H1 (cell line): Measurements from ENCODE around the gene KDF1. TPM values are rescaled to one million over a fixed set of nuclear protein-coding genes. Genes with fewer than 3 reads are reported as not detected.

Experiments used
- CTCF ChIA-PET: fragments of 300-600 bp; sonication (Branson Sonifier 250); formaldehyde crosslinking; loops from one replicate; lab custom pipeline; 2021; ENCODE audit not compliant: partially characterized antibody; lab: Charles Lee
- POLR2A ChIA-PET: fragments of 300-600 bp; sonication (Branson Sonifier 250); formaldehyde crosslinking; loops from one replicate; lab custom pipeline; 2021; ENCODE audit warnings: inconsistent platforms; ENCODE audit not compliant: partially characterized antibody; lab: Charles Lee
- DNase-seq, 2 experiments: peaks; one replicate each; pipeline versions ENCODE4 v3.0.0 to v3.0.0-alpha.2; 2010 to 2022; ENCODE audit warnings: low spot score in 2 of 2, low read depth in 1 of 2, mixed read lengths in 1 of 2
- FAIRE-seq: peaks from 2 replicates; lab custom pipeline; 2011; peaks lifted over from hg19 to GRCh38; lab: Jason Lieb, UNC
- H2AFZ ChIP-seq: 2 replicates; pipeline ENCODE4 v1.8.1; 2012; ENCODE audit warnings: low read length, inconsistent platforms
- H2AK5ac ChIP-seq: 2 replicates; pipeline ENCODE4 v1.6.1; 2013; ENCODE audit warnings: low read depth, low read length
- H2BK120ac ChIP-seq: replicated peaks from 2 replicates; pipeline ENCODE3; 2013; ENCODE audit warnings: low read depth, low read length, inconsistent platforms
- H2BK12ac ChIP-seq: 2 replicates; pipeline ENCODE4 v1.6.1; 2013; ENCODE audit warnings: low read depth, low read length
- H2BK15ac ChIP-seq: 2 replicates; pipeline ENCODE4 v1.6.1; 2013; ENCODE audit warnings: low read length
- H2BK20ac ChIP-seq: 2 replicates; pipeline ENCODE4 v1.6.1; 2013; ENCODE audit warnings: low read length
- H2BK5ac ChIP-seq: 2 replicates; pipeline ENCODE4 v1.6.1; 2013; ENCODE audit warnings: low read depth, low read length
- H3K14ac ChIP-seq: 2 replicates; pipeline ENCODE4 v1.6.1; 2013; ENCODE audit warnings: inconsistent platforms; ENCODE audit not compliant: insufficient read length
- H3K18ac ChIP-seq: 2 replicates; pipeline ENCODE4 v1.6.1; 2013; ENCODE audit warnings: low read length; ENCODE audit errors: extremely low read depth
- H3K23ac ChIP-seq: 2 replicates; pipeline ENCODE4 v1.6.1; 2013; ENCODE audit warnings: inconsistent platforms; ENCODE audit not compliant: insufficient read length
- H3K23me2 ChIP-seq: 2 replicates; pipeline ENCODE4 v1.6.1; 2013; ENCODE audit warnings: low read depth, low read length
- H3K27ac ChIP-seq: 2 replicates; pipeline ENCODE4 v1.6.1; 2011; ENCODE audit warnings: low read depth, low read length, inconsistent platforms
- H3K27me3 ChIP-seq, 4 experiments: replicated peaks in 1 of 4; 1 replicate in 1 of 4; 2 replicates in 3 of 4; pipeline versions ENCODE4 v1.6.1 to v1.8.1; 2011 to 2013; ENCODE audit warnings: low read length in 3 of 4, mild to moderate bottlenecking in 3 of 4, inconsistent platforms in 2 of 4, mixed read lengths in 2 of 4, moderate library complexity in 1 of 4; ENCODE audit not compliant: control insufficient read depth in 3 of 4, insufficient read depth in 3 of 4; ENCODE audit errors: extremely low read depth in 1 of 4
- H3K36me3 ChIP-seq, 4 experiments: 2 replicates each; pipeline versions ENCODE4 v1.6.1 to v1.8.1; 2011 to 2013; ENCODE audit warnings: mild to moderate bottlenecking in 4 of 4, low read length in 3 of 4, moderate library complexity in 2 of 4, control low read depth in 1 of 4, inconsistent platforms in 1 of 4; ENCODE audit not compliant: insufficient read depth in 4 of 4, control insufficient read depth in 2 of 4
- H3K4ac ChIP-seq: replicated peaks from 2 replicates; pipeline ENCODE3; 2013; ENCODE audit warnings: low read length, low read depth, mixed read lengths, inconsistent platforms; ENCODE audit not compliant: insufficient read length
- H3K4me1 ChIP-seq, 4 experiments: replicated peaks in 1 of 4; 1 replicate in 1 of 4; 2 replicates in 3 of 4; pipeline versions ENCODE4 v1.6.1 to v1.8.1; 2011 to 2013; ENCODE audit warnings: low read length in 3 of 4, inconsistent platforms in 2 of 4, mixed read lengths in 1 of 4; ENCODE audit not compliant: insufficient read depth in 4 of 4, control insufficient read depth in 3 of 4
- H3K4me2 ChIP-seq, 2 experiments: 2 replicates each; pipeline versions ENCODE4 v1.6.1 to v1.8.1; 2011 to 2013; ENCODE audit warnings: low read depth in 2 of 2, low read length in 2 of 2, control low read depth in 1 of 2, inconsistent platforms in 1 of 2, mild to moderate bottlenecking in 1 of 2; ENCODE audit not compliant: insufficient read depth in 1 of 2
- H3K4me3 ChIP-seq, 4 experiments: fragments of 200-600, 300-600 bp in 1 of 4; sonication (generic), shearing (Covaris generic), sonication (Bioruptor Twin) in 1 of 4; 2 replicates each; pipeline versions ENCODE4 v1.5.1 to v1.8.1; 2011 to 2016; ENCODE audit warnings: low read length in 4 of 4, low read depth in 3 of 4, control low read depth in 2 of 4, inconsistent platforms in 2 of 4, mild to moderate bottlenecking in 2 of 4, mixed read lengths in 1 of 4, moderate library complexity in 1 of 4; ENCODE audit not compliant: insufficient read depth in 2 of 4; ENCODE audit errors: extremely low read depth in 1 of 4
- H3K56ac ChIP-seq: replicated peaks from 2 replicates; pipeline ENCODE3; 2013; ENCODE audit warnings: low read depth, mild to moderate bottlenecking, mixed read lengths, low read length, inconsistent platforms; ENCODE audit not compliant: insufficient read length
- H3K79me1 ChIP-seq: 2 replicates; pipeline ENCODE4 v1.6.1; 2013; ENCODE audit warnings: low read depth, low read length, control low read depth
- H3K79me2 ChIP-seq, 2 experiments: 2 replicates each; pipeline versions ENCODE4 v1.6.1 to v1.8.1; 2012 to 2013; ENCODE audit warnings: low read length in 2 of 2, mild to moderate bottlenecking in 2 of 2, inconsistent platforms in 1 of 2; ENCODE audit not compliant: insufficient read depth in 2 of 2, control insufficient read depth in 1 of 2
- H3K9ac ChIP-seq, 4 experiments: replicated peaks in 1 of 4; 1 replicate in 1 of 4; 2 replicates in 3 of 4; pipeline versions ENCODE4 v1.6.1 to v1.8.1; 2011 to 2013; ENCODE audit warnings: low read depth in 3 of 4, low read length in 3 of 4, control low read depth in 2 of 4, mild to moderate bottlenecking in 2 of 4, moderate library complexity in 2 of 4, inconsistent platforms in 1 of 4; ENCODE audit errors: extremely low read depth in 1 of 4
- H3K9me3 ChIP-seq, 2 experiments: 2 replicates each; pipeline versions ENCODE4 v1.6.1 to v1.8.1; 2012 to 2013; ENCODE audit warnings: mild to moderate bottlenecking in 2 of 2, moderate library complexity in 2 of 2, control low read depth in 1 of 2, inconsistent platforms in 1 of 2, low read depth in 1 of 2, low read length in 1 of 2, mixed read lengths in 1 of 2; ENCODE audit not compliant: insufficient read depth in 2 of 2
- H4K20me1 ChIP-seq, 2 experiments: replicated peaks in 1 of 2; 2 replicates each; pipeline versions ENCODE3 to v1.8.1; 2011 to 2013; ENCODE audit warnings: inconsistent platforms in 2 of 2, low read length in 2 of 2, mild to moderate bottlenecking in 1 of 2; ENCODE audit not compliant: insufficient read depth in 2 of 2, control insufficient read depth in 1 of 2
- H4K5ac ChIP-seq: 2 replicates; pipeline ENCODE4 v1.6.1; 2013; ENCODE audit warnings: low read length, low read depth, mixed read lengths, inconsistent platforms; ENCODE audit not compliant: insufficient read length
- H4K8ac ChIP-seq: 2 replicates; pipeline ENCODE4 v1.8.0; 2013; ENCODE audit warnings: mild to moderate bottlenecking, moderate library complexity, low read length, inconsistent platforms; ENCODE audit not compliant: insufficient read depth; ENCODE audit errors: extremely low read depth
- H4K91ac ChIP-seq: replicated peaks from 2 replicates; pipeline ENCODE3; 2013; ENCODE audit warnings: low read length, mixed read lengths, inconsistent platforms; ENCODE audit not compliant: insufficient read length
- CBX8 ChIP-seq: fragments of 300-800, 300-1000 bp; sonication (generic); IDR thresholded peaks from 2 replicates; pipeline ENCODE4 v1.7.1; 2016; ENCODE audit warnings: low read depth, low read length, borderline replicate concordance
- GTF2F1 ChIP-seq: IDR thresholded peaks from 2 replicates; pipeline ENCODE4 v1.6.1; 2012; ENCODE audit warnings: low read depth, low read length, improper control_type of control experiment, borderline replicate concordance
- JUND ChIP-seq: IDR thresholded peaks from 2 replicates; pipeline ENCODE4 v1.6.1; 2011; ENCODE audit warnings: mild to moderate bottlenecking, improper control_type of control experiment, low read length
- NANOG ChIP-seq: IDR thresholded peaks from 2 replicates; pipeline ENCODE4 v1.6.1; 2011; ENCODE audit warnings: low read length, low read depth, mild to moderate bottlenecking, inconsistent platforms; ENCODE audit not compliant: insufficient read depth, poor library complexity, severe bottlenecking
- RXRA ChIP-seq: IDR thresholded peaks from 2 replicates; pipeline ENCODE4 v1.6.1; 2011; ENCODE audit warnings: low read depth, mild to moderate bottlenecking, low read length, moderate library complexity; ENCODE audit not compliant: insufficient read depth
- SIN3A ChIP-seq, 2 experiments: IDR thresholded peaks in 1 of 2; conservative IDR thresholded peaks in 1 of 2; 2 replicates each; pipeline ENCODE4 v1.6.1; 2011 to 2012; ENCODE audit warnings: low read length in 2 of 2, improper control_type of control experiment in 1 of 2, low read depth in 1 of 2, mild to moderate bottlenecking in 1 of 2
- SIRT6 ChIP-seq: IDR thresholded peaks from one replicate; pipeline ENCODE4 v1.7.1; 2012; ENCODE audit warnings: low read length, inconsistent platforms
- SP4 ChIP-seq: IDR thresholded peaks from 2 replicates; pipeline ENCODE4 v1.6.1; 2012; ENCODE audit warnings: low read length, inconsistent platforms
- SUZ12 ChIP-seq: fragments of 200-600 bp; sonication (generic); IDR thresholded peaks from 2 replicates; pipeline ENCODE4 v1.6.1; 2012; ENCODE audit warnings: mild to moderate bottlenecking, inconsistent platforms, low read length, moderate library complexity, mixed read lengths
- TAF7 ChIP-seq: optimal IDR thresholded peaks from 2 replicates; pipeline ENCODE3; 2011; ENCODE audit warnings: low read depth, mild to moderate bottlenecking, inconsistent platforms, low read length, moderate library complexity, borderline replicate concordance
- WGBS, 2 experiments: shearing (Covaris generic) in 1 of 2; methylation state at CpG; one replicate each; pipeline versions ENCODE4 v1.1.6 to v1.1.7; 2013 to 2015; ENCODE audit warnings: low lambda C conversion rate in 2 of 2, mixed read lengths in 2 of 2, inconsistent platforms in 1 of 2, low coverage in 1 of 2, missing lambda C conversion rate in 1 of 2; ENCODE audit not compliant: insufficient replicate concordance in 2 of 2, insufficient coverage in 1 of 2, insufficient read length in 1 of 2; ENCODE audit errors: extremely low coverage in 1 of 2, missing lambda C conversion rate in 1 of 2; 5-methylcytosine and 5-hydroxymethylcytosine counted together
- polyA plus RNA-seq, 7 experiments: library from polyadenylated mRNA; depleted of rRNA in 3 of 7; stranded (reverse) in 5 of 7; unstranded in 2 of 7; fragments of >200 nt in 5 of 7; fragments of 200-250 nt in 2 of 7; gene quantifications; 1 replicate in 5 of 7; 2 replicates in 1 of 7; 4 replicates in 1 of 7; pipeline versions ENCODE4 v1.2.1 to v1.2.3, GENCODE V29; 2011 to 2013; ENCODE audit warnings: missing spikeins in 2 of 7, mixed read lengths in 2 of 7
- total RNA-seq: library from RNA; stranded (reverse); fragmentation: NEBNext Ultra II Directional; extraction: Animal tissue kit (Norgen Biotek cat#: 25700); gene quantifications from 2 replicates; pipeline ENCODE4 v1.2.1, GENCODE V29; 2021

The KDF1 gene
- total and polyA plus RNA-seq, 2 of the 8 experiments (the other 6 are each of a cell fraction or from before 2014, with no cell fraction given) = 16.9 to 37.5 TPM

DNA sequence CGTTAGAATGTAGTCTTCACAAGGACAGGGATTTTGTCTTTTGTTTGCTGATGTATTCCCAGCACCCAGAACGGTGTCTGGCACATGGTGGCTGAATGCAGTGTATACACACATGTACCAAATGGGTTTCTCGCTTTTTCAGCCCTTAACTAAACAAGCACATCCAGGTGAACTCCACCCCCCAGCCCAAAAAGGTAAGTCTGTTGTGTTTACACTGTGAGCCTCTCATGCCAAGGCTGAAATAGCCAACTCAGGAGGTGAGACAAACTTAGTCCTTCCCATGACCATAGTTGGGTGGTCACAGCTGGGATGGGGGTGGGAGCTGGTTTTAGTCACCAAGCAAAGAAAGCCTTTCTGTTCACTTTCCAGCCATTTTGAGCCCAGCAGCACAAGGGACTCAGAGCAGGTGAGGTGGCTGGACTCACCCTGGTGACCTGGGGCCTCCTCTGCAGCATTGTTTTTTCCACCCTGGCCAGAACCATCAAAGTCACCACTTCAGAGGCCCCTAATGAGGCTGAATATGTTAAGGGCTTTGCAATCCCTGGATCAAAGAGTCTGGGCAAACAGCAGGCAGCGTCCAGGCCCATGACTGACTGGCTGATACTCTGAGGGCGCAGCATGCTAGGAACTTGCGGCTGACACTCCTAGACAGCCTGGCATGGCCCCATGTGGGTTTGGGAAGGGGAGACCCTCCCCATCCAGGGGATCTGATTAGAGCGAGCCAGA, 43.6 kb upstream of the KDF1 start:
- Histone ChIP-seq H3K23me2 (no peaks in the 10 kb centered on the region), H3K9ac (no peak overlapping the region), H2BK15ac (no peak overlapping the region; the same call in 1 of the 2 replicates), H4K8ac (no peak overlapping the region), H2AK5ac (peak overlapping the region; percentile 41), H3K36me3 (peaks cover 17 to 56% (median 21%) of the 10 kb centered on the region in 4 experiments), H4K5ac (no peak overlapping the region), H2BK120ac (no peak overlapping the region), H3K4me1 (peaks cover 30 to 66% (median 50%) of the 10 kb centered on the region in 4 experiments), H4K91ac (peak overlapping the region; percentile 2), H2BK5ac (peak overlapping the region; percentile 99), H3K79me1 (peaks cover 17% of the 10 kb centered on the region), H3K14ac (no peak overlapping the region), H2AFZ (no peak overlapping the region), H3K9me3 (no peaks in the 10 kb centered on the region), H3K79me2 (peaks cover 0 to 50% of the 10 kb centered on the region in 2 experiments; a peak in 2 of 4 replicates), H2BK20ac (peak overlapping the region; percentile 88; the same call in 1 of the 2 replicates), H3K4ac (no peak overlapping the region), H3K4me3 (no peak overlapping the region), H3K4me2 (0 out of 4 replicates have a peak overlapping the region, but pooled peaks of 1 of the 2 experiments have one; percentile 0), H3K56ac (no peak overlapping the region), H3K27ac (peak overlapping the region; percentile 93; the same call in 1 of the 2 replicates), H3K23ac (no peak overlapping the region), H3K18ac (peak overlapping the region; percentile 65; the same call in 1 of the 2 replicates), H2BK12ac (peak overlapping the region; percentile 68; the same call in 1 of the 2 replicates), H3K27me3 (no peaks in the 10 kb centered on the region), H4K20me1 (peaks cover 0 to 4% of the 10 kb centered on the region in 2 experiments)
- ChIA-PET POLR2A (interaction anchor here (0.6 to 58.9 kb wide), 16 partner anchors 3 to 143 kb away, joined by 3 to 1829 read pairs (median 6); partner anchors contain the start of genes KDF1, TENT5B and TRNP1), CTCF (interaction anchor here (1.1 to 12.9 kb wide), 6 partner anchors 7 to 94 kb away, joined by 3 to 133 read pairs (median 8); partner anchors contain the start of gene TRNP1)
- WGBS, 2 experiments = 82% methylated on average over 7 of the region's 7 CpGs; no CpG with 5 or more reads in 1 of the 2 experiments
- no peak for FAIRE-seq
- DNase-seq = peak in 1 of 2 experiments; percentile 56
- TF ChIP-seq SUZ12 (no peak), RXRA (no peak), NANOG (peak; percentile 10), SP4 (no peak), SIRT6 (no peak), GTF2F1 (no peak), SIN3A (conservative IDR thresholded peaks at IDR 0.05 in 1 of 2, IDR thresholded peaks at IDR 0.05 in 1 of 2; ENCODE audit: low read depth in 1 of 2, low read length in 2 of 2) (no peak), JUND (no peak), CBX8 (no peak), TAF7 (peak; percentile 7)
